Germinal center (tissue), 1 donor: ENCODE data around the gene JMJD4.

ENCODE experiments used
- DNase-seq: peaks from one replicate; pipeline ENCODE4 v3.0.0; 2012; ENCODE audit warnings: mixed read lengths, low spot score

JMJD4 gene

DNA sequence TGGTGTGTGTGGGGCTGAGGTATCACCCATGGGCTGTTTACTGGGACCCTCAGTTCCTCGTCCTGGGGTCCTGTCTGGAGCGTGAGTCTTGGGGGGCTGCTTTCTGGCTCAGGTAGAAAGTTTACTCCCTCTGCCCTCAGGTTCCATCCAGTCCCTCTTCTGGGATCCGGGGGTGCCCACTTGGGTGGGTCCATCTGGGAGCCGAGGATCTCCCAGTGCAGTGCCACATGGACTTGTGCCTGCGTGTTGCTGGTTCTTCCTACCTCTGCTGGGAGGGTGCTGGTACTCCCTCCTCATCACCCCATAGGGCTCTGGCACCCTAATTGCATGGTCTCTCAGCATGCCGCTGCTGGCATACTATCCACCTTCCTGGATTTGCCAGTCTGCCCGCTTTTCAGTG is 14.1 kb upstream of the JMJD4 start:
- DNase-seq = no peak

GRCh38 chr1:227748496-227749182 is 13.5 kb upstream of the JMJD4 start:
- no peak for DNase-seq

DNA sequence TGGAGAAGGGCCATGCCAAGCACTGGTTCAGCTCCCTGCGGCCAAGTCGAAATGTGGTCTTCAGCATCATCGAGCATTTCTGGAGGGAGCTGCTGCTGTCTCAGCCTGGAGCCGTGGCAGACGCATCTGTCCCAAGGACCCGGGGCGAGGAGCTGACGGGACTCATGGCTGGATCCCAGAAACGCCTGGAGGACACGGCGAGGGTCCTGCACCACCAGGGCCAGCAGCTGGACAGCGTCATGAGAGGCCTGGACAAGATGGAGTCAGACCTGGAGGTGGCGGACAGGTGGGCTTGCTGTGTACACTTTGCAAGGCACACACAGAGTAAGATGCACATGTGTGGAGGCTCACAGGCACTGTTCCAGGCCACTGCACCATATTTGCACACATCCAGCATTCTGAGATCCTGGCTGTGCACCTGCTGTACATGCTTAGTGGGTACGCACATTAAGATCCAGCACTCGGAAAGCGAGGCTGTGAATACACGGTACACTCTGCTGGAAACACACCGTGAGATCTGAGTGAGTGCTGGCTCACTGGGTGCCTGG is 12.9 kb upstream of the JMJD4 start:
- DNase-seq = no peak

DNA sequence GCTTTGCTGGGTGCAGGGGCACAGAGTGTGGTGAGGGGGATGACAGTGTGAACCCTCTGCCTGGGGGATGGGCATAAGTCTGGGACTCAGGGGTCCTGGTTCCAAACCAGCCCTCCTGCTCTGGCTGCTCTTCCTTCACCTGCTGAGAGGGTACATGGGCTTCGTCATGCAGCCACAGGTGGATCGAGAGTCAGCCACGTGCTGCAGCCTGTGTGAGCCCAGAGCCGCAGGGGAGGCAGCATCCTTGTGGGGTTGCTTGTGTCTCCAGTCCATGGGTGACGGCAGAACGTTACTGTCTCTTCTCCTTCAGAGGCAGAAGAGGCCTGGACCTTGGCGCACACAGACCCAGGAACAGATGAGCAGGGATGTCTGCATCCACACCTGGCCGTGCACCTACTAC is 12.3 kb upstream of the JMJD4 start:
- DNase-seq = no peak

DNA sequence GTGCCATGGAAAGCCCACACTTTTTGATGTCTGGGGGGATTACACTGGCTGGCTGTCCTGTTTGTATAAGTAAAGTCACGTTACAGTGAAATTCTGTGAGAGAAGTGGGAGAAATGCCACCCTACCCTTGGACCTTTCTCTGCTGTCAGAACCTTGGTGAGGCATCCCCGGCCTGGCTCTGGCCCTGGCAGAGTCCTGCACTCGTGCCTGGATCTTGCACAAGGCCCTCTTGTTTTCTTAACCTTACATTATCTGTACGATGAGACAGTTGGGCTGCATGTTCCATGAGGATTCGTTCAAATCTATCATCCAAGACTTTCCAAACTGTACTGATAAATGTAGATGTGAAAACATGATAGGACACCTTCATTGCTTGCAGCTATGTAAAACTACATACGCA is 11.6 kb upstream of the JMJD4 start:
- DNase-seq = no peak

DNA sequence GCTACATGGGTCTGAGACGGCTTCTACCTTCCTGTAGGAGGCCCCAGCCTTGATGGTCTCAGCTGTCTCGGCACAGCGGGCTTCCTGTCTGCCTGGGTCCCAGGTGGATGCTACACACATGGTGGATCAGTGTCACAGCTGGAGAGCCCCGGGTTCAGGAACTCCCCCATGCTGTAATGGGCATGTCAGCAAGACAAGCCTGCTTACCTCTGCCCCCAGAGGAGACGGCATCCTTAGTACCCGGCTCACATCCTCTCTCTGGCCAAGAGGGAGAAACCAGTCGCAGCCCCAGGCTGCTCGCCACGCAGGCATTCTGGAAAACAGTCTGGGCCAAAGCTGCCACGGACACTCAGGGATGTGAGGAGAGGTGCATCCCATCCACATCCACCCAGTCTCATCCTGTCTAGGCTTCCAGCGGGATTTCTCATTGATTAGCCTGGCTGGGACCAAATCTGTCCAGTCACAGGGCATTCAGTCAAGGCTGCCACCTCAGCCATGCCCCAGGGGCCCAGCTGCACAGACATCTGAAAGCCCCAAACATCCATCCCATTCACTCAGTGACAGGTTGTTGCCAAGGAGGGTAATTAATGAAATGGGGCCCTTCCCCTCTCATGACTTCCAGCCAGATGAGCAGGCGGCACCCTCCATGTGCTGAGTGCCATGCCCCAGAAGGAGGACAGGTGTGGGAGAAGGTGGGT is 10.6 kb upstream of the JMJD4 start:
- no peak for DNase-seq

DNA sequence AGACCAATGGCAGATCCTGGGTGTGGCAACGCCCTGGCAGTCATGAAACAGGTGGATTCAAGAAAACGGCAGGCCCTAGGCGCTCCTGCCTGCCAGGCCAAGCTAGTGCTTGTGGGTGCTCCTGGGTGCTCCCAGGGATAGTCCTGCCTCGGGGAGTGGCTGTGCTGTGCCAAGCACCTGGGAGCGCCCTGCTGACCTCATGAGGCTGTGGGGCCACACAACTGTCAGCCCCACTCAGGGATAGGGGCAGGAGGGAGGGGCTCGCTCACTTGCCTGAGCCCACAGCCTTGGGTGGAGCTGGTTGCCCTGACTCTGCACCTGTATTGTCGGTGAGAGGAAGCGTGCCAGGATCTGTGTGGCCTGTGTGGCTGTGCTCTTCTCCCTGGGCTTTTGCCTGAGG is 9.6 kb upstream of the JMJD4 start:
- DNase-seq = no peak

- no peak for DNase-seq
These were observed 7.9 kb upstream of the JMJD4 start for GRCh38 chr1:227742738-227743715.

GRCh38 chr1:227741166-227741870 is 6.2 kb upstream of the JMJD4 start:
- no peak for DNase-seq

GRCh38 chr1:227740401-227740960 is 5.4 kb upstream of the JMJD4 start:
- no peak for DNase-seq

DNA sequence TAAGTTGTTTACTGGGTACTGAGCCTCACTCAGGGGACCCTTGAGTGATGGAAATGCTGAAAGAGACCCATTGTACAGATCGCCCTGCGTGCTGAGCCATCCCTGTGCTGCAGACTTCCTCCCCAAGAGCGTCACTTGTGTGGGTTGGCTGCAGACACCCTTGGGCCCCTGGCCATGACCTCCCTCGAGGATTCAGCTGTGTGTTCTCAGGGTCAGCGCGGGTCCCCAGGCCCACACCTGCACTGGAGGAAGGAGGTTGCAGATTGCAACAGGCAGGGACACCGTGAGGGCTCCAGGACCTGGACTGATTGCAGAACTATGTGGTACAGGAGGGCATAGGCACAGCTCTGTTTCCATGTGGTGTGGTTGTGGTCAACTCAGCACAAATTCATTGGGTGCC is 4.5 kb upstream of the JMJD4 start:
- DNase-seq = no peak

- DNase-seq = no peak
These were observed 3.7 kb upstream of the JMJD4 start for GRCh38 chr1:227738820-227739219.

DNA sequence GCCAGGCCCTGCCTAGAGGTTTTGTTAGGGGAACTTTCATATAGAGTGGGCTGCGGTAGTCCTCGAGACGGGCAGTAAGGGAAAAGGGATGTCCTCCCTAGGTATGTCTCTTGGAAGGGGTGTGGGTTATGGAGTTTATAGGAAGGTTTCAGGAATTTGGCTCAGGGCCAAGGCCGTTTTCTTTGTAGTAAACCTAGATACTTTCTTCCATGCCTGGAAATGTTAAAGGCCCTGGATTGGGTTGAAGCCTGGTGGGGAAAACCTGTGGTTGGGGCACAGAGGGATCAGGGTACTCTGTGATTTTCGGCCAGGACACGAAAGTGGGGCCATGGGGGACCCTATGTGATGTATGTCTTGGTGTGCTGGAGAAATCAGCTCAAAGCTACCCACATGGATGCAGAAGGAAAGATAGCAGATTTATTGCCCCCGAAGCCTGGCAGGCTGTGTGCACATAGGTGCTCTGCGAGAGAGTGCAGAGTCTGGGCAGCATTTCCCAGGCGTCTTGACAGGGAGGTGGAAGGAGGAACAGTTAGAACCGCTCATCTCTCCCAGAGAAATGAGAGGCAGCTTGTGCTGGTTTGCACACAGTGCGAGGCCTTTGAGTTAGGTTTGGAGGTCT is 1.8 kb upstream of the JMJD4 start:
- DNase-seq = no peak

GRCh38 chr1:227735539-227736285 is 610 bp upstream of the JMJD4 start:
- DNase-seq = no peak

GRCh38 chr1:227734546-227734855 is 601 bp downstream of the JMJD4 start:
- DNase-seq = no peak

DNA sequence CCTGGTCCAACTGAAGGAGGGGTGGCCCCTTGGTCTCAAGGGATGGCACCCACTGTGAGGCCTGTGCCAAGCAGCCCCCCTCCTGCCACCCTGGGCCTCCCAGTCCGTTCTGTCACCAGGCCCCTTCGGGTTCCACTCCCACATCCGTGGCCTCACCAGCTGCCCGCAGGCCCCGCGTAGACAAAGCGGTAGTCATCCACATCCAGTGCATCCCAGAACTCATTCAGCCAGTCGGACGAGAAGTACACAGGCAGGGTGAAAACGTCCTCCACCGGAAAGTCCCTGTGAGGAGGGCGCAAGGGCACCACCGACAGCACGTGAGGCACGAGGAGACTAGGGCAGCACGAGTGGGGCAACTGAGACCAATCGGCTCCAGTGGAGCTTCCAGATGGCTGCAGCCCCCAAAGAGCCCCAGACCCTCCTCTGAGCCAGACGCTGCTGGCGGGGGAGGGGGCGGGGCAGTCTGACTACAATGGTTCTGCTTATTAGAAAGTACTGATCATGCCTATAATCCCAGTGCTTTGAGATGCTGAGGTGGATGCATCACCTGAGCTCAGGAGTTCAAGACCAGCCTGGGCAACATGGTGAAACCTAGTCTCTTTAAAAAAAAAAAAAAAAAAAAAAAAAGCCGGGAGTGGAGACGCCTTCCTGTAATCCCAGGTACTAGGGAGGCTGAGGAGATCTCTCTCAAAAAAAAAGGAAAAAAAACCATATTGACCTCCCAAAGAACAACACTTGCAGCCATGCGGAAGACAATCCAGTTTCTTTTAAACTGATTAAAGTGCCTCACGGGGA is 1.2 kb downstream of the JMJD4 start:
- DNase-seq = no peak

DNA sequence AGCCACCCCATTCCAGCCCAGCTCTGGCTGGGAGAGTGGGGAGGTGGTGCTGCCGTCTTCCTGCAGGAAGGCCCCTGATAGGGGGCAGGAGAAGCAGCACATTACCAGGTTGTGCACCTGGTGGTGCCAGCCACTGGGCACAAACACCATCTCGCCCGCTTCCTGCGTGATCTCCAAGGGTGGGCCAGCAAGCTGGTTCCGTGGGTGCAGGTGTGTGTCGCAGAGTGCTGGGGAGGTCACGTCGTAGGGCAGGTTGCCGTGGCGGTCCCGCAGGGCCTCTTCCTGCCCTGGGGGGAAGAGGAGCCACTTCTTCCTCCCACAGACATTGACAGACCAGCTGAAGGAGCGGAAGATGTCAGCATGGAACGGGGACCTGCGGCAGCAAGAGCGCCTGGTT is 1.8 kb downstream of the JMJD4 start:
- DNase-seq = no peak

GRCh38 chr1:227732586-227733308 is 2.4 kb downstream of the JMJD4 start:
- DNase-seq = no peak
